Left renal cortex interstitium (tissue), 4 donors: ENCODE results near the gene PARD3B. TPM values are rescaled to one million over a fixed set of nuclear protein-coding genes. Genes with fewer than 3 reads are reported as not detected.

Experiments
- DNase-seq, 4 donors: peaks; one replicate each; pipeline ENCODE4 v3.0.0-alpha.2; 2013; ENCODE audit warnings: low read depth in 4 of 4, low spot score in 2 of 4, missing footprints in 1 of 4
- polyA plus RNA-seq, 4 donors: library from polyadenylated mRNA; unstranded; fragments of 120-200 nt; gene quantifications; one replicate each; pipeline ENCODE4 v1.2.1, GENCODE V29; 2013; ENCODE audit not compliant: insufficient read length in 4 of 4

The PARD3B gene
- polyA plus RNA-seq, 4 donors, result 31.9 to 36.3 (median 34.3) TPM

- DNase-seq, result no peak
These were observed 743.4 kb downstream of the PARD3B start for GRCh38 chr2:205288686-205289085.

- DNase-seq, result no peak
These were observed 745.0 kb downstream of the PARD3B start for GRCh38 chr2:205290299-205290698.

DNA sequence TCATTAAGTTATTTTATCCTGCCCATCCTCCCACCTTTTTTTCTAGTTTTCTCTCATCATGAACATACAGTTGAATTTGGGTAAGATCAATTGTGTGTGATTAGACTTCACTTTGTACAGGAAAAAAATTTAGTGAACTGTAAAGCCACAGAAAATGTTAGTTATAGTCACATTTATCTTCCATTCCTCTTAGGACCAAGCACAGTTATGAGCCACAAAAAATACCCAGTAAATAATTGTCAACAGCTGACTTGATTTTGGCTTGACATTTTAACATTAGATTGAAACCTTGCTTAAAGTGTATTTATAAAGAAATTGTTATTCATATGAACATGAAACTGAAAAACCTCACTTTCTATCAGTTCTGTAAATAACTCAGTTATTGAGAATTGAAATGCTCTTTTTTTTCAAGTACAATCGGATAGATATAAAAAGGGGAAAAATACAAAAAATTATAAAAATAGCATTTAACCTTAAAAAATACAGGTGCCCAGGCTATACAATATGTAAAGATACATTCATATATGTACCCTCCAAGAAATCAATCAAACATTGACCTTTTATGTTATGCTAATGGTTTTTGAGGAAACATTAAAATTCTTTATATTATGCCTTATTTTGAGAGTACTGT is 747.5 kb downstream of the PARD3B start:
- DNase-seq, result no peak

GRCh38 chr2:205293559-205293958 is 748.3 kb downstream of the PARD3B start:
- DNase-seq, result no peak

GRCh38 chr2:205296959-205297358 is 751.7 kb downstream of the PARD3B start:
- no peak for DNase-seq

DNA sequence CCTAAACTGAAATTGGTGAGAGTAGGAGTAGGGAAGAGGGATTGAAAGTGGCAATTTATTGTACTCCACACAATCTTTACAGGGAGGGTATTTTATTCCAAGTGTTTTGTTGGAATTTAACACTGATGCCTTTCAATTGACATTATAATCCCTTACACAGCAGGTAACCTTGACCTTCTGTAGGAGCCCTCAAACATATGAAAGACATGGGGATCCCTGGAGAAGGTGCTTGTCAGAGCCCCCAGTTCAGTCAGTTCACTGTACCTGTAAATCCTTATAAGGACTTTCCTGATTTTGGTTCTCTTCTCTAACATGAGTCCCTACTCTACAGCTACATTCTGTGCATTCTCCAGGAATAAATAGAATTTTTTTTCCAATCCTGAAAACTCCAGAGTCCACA is 752.1 kb downstream of the PARD3B start:
- no peak for DNase-seq

DNA sequence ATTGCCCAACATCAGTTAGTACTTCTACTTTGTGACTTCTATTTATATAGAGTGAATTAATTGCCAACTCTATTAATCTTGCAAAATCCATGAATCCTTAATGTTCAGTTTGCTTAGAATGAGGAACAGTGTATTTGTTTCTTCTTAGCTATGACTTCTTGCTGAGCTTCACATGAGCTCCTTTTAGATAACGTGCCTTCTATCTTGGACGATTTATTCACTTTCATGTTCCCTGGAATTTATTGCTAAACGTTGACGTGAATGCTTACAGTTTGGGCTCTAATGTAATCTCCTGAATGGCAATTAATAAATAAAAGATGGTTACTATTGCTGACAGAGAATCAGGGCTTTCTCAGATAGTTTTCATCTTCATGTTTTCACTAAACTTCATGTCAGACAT is 752.6 kb downstream of the PARD3B start:
- no peak for DNase-seq

DNA sequence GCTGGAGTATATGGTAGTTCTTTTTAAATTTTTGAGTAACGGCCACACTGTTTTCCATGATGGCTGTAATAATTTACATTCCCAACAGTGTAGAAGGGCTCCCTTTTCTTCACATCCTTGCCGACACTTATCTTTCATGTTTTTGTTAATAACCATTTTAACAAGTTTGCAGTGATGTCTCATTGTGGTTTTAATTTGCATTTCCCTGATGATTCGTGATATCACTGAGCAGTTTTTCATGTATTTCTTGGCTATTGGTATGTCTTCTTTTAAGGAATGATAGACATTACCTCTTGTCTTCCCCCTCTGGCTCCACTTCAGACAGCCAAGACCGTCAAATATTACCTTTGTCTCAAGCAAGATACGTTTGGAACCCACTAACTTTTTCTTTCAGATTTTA is 765.9 kb downstream of the PARD3B start:
- DNase-seq, result no peak

GRCh38 chr2:205321231-205321630 is 776.0 kb downstream of the PARD3B start:
- no peak for DNase-seq

DNA sequence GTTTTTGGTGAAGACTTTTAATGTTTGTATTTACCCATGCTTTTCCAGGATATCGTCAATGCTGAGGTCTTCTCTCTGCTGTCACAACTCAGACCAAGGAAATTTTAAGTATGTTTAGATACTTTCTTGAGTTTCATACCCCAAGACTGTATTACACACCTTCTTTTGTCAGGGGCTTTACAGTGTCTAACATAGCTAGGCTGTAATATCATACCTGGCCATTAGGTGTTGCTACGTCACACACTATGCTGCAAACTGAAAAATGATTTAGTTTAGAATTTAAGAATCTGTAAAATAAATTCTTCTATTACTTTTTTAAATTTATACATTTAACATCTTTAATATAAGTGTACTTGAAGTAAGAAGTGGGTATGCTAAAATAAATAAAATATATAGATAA is 778.7 kb downstream of the PARD3B start:
- no peak for DNase-seq

GRCh38 chr2:205324355-205324754 is 779.1 kb downstream of the PARD3B start:
- no peak for DNase-seq

- no peak for DNase-seq
These were observed 788.1 kb downstream of the PARD3B start for GRCh38 chr2:205333351-205333750.

GRCh38 chr2:205337274-205337673 is 792.0 kb downstream of the PARD3B start:
- DNase-seq, result no peak

DNA sequence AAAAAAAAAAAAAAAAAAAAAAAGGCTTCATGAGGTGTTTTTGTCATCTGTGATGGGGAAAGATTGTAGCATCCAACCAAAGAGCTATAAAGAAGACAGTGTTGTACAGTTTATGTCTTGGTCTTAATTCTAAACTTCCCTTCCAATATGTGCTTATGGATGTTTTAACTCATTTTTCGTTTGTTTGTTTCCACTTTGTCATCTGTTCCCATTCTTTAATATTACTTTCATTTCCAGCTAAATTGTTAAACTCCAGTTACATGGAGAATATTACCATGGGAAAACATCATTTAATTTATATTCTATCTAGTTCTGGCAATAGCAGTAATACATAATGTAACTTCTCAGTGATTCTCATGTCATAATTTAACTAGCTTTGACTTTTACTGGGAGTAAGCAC is 792.9 kb downstream of the PARD3B start:
- DNase-seq, result no peak

GRCh38 chr2:205343103-205343502 is 797.8 kb downstream of the PARD3B start:
- no peak for DNase-seq

DNA sequence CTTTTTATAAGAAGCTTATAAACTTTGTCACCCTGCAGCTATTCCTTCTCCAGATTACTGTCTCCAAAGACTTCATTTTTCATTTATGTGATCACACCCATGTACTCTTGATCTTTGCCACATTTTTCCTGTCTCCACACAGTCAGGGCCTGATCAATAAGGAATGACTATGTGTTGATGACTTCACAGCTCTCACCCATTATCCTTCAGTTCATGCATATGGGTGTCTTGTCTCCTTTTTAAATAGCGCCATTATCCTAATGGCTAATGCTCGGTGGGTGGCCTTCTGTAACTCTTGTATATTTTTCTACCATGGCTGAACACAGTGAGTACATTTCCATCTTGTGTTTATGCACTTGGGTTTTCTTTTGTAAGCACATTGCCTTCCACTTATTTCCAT is 801.4 kb downstream of the PARD3B start:
- DNase-seq, result no peak

GRCh38 chr2:205347899-205348298 is 802.6 kb downstream of the PARD3B start:
- no peak for DNase-seq

GRCh38 chr2:205352094-205352493 is 806.8 kb downstream of the PARD3B start:
- DNase-seq, result no peak

DNA sequence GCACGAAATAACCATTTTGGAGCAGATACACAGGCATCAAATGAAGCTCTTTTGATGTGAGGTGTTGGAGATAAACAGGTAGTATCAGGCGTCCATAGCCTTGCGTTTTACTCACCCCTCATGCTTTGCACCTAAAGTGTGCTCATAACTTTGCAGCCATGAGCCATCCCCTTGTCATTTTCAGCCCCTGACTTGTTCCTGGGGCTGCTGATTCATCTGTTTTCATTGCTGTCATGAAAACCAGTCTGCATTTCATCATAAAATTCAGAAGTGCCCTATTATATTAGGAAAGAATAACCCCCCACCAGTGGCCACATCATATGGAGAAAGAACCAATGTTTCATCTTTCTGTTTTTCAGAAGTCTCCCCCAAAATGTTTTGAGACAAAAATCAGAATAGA is 807.3 kb downstream of the PARD3B start:
- DNase-seq, result no peak

DNA sequence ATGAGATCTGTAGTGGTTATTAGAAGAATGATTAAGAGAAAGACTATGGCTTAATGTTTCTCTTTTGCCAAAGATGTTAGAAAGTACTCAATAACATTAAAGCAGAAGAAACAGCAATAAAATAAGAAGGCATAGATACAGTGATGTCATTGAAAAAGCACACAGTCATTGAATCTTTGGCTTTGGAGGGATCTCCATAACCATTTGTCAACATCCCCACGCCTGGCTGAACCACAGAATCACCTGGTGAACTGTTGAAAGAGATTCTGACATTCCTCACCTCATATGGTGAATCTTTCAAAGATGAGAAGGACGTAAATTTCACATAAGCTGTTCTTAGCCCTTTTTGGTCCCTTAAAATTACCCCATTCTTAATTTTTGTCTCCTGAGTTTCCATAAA is 812.5 kb downstream of the PARD3B start:
- DNase-seq, result no peak

DNA sequence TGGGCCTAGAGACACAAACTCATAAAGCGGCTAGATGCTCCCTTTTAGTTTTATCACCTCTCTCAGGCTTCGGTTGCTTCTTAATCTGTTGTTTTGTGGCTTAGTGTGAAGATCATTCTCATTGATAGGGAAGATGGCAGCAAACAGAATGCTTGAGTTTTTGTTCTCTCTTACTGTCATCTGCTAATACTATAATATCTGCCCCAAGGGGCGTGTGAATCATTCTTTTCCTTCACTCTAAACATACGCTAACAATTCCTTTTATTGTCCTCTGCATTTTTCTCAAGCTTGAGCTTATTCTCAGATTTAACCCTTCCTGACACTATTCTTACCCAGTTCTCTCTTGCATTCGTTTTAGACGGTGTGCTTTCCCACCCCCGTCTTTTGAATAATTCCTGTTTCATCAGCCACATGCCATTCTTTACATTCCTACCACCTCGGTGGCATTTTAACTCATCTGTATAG is 813.1 kb downstream of the PARD3B start:
- no peak for DNase-seq

DNA sequence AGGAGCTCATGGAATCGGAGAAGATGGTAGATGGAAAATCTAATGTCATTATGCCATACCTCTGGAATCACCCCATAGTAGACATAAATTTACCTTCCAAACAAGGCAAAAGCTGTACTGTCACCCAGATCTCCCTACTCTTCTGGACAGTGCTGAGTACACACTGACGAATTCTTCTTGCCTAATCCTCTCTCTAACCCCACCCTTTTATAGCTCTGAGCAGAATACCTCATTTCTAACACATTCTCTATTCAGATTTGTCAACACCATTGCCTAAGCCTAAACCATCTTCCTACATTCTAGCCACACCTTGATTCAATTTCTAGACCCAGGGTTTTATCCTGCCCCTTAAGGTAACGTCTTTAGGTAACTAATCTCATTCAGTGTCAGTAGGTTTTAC is 816.0 kb downstream of the PARD3B start:
- DNase-seq, result no peak

GRCh38 chr2:205361970-205362369 is 816.7 kb downstream of the PARD3B start:
- no peak for DNase-seq
